Activated CD4-positive, CD25-positive, alpha-beta regulatory T cell (primary cell): ENCODE results near the gene BCAP29.
"Not testable (repeated sequence)": the region's sequence is repeated elsewhere in the genome, so short reads cannot be mapped to it uniquely, and the experiment has no call there.

Experiments used
- DNase-seq, 4 experiments: peaks; one replicate each; lab custom pipeline; 2025; lab: John Stamatoyannopoulos, UW

The BCAP29 gene

DNA sequence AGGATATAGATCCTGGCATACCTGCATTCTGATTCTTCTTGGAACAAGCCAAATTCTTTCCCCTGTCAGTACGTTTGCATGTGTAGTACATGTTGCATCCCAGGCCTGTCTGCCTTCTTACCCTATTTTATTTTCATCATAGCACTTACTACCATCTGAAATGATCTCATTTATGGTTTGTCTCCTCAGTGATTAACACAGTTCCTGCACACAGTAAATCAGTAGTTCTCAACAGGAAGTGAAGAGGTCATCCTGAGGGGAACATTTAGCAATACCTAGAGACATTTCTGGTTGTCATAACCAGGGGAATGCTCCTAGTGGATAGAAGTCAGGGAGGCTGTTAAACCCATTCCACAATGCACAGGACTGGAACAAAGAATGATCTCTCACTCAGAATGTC, 42.4 kb downstream of the BCAP29 start:
- DNase-seq, result no peak

DNA sequence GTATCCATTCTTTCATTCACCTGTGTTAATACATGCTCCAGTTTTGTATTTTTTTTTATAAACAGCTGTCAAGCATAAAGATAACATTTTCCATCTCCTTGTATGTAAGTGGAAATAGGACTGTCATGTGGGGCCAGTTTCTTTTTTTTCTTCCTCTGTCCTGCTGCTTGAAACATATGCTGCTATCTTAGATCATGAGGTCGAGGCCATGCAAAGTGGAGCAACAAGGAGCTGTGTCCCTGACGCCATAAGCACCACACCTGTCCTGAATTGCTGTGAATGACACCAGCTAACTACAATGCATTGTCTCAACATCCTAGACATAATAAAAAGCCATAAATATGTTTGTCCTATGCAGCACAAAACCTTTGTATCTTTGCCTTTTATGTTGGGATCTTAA, 42.8 kb downstream of the BCAP29 start:
- DNase-seq, result no peak

DNA sequence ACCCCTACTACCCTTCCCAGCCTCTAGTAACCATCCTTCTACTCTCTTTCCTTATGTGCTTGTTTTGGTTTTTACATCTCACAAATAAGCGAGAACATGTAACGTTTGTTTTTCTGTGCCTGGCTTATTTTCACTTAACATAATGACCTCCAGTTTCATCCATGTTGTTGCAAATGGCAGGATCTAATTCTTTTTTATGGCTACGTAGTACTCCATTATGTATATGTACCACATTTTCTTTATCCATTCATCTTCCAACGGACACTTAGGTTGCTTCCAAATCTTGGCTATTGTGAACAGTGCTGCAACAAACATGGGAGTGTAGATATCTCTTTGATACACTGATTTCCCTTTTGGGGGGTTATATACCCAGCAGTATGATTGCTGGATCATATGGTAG, 47.0 kb downstream of the BCAP29 start:
- no peak for DNase-seq

DNA sequence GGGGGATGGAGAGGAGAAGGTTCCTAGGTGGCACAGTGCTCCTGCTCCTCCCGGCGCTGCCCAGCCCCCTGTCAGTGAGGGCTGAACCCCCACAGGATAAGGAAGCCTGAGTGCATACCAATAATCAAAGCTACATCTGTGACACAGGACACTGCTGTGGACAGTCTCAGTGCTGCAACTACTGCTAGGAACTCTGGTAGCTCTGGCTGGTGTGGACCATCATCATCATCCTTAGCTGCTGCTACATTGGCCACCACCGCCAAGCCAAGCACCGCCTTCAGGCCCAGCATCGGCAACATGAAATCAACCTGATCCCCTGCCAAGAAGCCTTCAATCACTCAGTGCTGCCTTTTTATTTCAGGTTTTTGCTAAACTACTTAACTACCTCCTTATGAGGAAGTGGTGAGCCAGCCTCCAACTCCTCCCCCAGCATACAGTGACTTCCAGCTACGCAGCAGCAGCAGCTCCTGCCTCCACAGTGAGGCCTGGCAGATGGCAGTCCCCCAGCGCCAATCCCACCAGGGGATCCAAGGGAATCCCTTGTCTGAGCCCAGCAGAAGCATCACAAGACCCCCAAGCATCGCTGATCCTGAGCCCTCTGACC, 48.5 kb downstream of the BCAP29 start:
- DNase-seq, result no peak

GRCh38 chr7:107630342-107630741, 50.3 kb downstream of the BCAP29 start:
- DNase-seq, result no peak

GRCh38 chr7:107631588-107632491, 51.8 kb downstream of the BCAP29 start:
- no peak for DNase-seq

GRCh38 chr7:107632492-107632865, 52.4 kb downstream of the BCAP29 start:
- DNase-seq, result no peak

- DNase-seq, result no peak
Observed at GRCh38 chr7:107638594-107638993, 58.5 kb downstream of the BCAP29 start.

DNA sequence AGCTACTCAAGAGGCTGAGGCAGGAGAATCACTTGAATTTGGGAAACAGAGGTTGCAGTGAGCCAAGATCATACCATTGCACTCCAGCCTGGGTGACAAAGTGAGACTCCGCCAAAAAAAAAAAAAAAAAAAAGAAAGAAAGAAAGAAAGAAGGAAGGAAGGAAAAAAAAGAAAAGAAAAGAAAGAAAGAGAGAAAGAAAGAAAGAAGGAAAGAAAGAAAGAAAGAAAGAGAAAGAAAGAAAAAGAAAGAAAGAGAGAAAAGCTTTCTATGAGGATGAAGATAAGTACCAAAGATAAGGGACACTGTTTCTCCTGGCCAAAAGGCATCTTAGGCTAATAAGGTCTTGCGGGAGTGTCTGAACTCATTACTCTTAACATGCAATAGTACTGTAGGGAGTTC, 59.0 kb downstream of the BCAP29 start:
- DNase-seq, result not testable (repeated sequence)

DNA sequence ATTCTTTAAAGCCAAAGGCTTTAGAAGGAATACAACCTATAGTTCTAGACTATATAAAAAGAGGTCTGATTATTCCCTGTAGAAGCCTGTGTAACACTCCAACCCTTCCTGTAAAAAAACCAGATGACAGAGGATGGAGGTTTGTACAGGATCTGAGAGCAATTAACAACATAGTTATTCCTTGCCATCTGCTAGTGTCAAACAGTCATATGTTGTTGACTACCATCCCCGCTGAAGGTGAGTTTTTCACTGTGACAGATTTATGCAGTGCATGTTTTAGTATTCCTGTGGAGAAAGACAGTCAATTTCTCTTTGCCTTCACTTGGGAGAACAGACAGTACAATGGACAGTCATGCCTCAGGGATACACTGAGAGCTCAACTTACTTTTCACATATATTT, 61.6 kb downstream of the BCAP29 start:
- DNase-seq, result no peak

- DNase-seq, result no peak
Observed at GRCh38 chr7:107642501-107642900, 62.5 kb downstream of the BCAP29 start.

- DNase-seq, result no peak
Observed at GRCh38 chr7:107643407-107643806, 63.4 kb downstream of the BCAP29 start.

- DNase-seq, result no peak
Observed at GRCh38 chr7:107643938-107644308, 63.9 kb downstream of the BCAP29 start.

DNA sequence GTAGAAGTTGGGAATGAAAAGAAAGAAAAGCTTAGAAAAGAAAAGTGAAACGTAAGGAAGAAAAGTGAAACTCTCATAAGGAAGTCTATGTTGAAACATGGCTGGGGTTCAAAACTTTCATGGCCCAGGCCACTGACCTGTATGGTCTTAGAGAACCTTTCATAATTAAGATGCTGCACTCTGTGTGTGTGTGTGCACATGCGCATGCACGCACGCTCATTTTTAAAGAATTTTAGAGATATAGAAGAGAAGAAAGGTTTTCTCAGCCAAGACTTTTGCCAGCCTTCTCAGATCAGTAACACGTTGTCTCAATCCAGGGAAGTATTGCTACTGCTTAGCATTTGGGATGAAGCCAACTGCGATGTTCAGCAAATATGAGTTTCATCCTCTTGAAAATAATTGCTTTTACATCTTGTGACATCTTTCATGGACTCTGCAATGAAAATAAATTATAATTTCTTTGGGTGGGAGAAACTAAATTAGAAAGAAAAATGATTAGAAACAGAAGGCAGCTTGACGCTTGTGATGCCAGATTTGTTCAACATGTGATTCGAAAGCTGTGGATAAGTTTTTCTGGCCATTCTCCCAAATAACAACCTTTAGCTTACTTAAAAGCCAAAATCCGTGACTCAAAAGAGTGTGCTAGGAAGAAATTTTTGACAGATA, 64.4 kb downstream of the BCAP29 start:
- DNase-seq, result no peak

GRCh38 chr7:107652642-107653041, 72.6 kb downstream of the BCAP29 start:
- no peak for DNase-seq

DNA sequence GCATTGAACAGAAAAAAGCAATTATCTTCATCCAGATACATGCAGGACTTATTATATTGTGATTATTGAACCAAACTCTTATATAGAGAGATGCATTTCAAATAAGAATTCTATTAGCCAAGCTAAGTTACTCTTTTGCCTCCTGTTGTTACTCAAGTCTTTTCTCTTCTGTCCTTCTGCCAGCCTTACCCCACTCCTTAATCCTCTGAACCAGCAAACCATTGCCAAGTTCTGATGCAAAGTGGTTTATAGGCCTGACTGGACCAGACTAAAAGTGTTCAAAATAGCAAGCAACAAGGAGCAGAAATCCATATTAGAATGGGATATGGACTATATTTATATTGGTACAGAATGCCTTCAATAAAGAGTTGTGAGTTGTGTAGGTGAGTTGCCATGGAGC, 78.4 kb downstream of the BCAP29 start:
- DNase-seq, result no peak

DNA sequence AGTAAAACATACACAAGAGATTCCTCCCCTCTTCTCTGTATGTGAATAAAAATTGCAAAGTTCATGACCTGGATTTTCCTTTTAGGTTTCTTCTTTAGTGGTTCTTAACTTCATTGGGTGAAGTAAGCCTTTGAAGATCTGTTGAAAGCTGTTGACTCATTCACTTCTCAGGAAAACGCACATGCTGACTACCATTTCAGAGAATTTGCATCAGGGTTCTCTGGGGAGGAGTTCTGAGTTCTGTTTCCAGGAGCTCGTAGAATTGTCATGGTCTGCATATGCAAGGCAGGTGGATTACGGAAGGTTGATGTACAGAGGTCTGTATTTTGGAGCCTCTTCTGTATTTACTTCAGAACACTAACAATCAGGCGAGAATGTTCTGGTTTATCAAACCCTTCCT, 79.6 kb downstream of the BCAP29 start:
- DNase-seq, result peak in 2 of 4 experiments; percentile 3 to 6

GRCh38 chr7:107660381-107661080, 80.5 kb downstream of the BCAP29 start, which contains the start of gene SLC26A4:
Gene SLC26A4 (plus strand): TSS chr7:107660828. CDS start chr7:107661642, 814 bp downstream.
- peak in 2 of 4 experiments; percentile 10 to 22 for DNase-seq

DNA sequence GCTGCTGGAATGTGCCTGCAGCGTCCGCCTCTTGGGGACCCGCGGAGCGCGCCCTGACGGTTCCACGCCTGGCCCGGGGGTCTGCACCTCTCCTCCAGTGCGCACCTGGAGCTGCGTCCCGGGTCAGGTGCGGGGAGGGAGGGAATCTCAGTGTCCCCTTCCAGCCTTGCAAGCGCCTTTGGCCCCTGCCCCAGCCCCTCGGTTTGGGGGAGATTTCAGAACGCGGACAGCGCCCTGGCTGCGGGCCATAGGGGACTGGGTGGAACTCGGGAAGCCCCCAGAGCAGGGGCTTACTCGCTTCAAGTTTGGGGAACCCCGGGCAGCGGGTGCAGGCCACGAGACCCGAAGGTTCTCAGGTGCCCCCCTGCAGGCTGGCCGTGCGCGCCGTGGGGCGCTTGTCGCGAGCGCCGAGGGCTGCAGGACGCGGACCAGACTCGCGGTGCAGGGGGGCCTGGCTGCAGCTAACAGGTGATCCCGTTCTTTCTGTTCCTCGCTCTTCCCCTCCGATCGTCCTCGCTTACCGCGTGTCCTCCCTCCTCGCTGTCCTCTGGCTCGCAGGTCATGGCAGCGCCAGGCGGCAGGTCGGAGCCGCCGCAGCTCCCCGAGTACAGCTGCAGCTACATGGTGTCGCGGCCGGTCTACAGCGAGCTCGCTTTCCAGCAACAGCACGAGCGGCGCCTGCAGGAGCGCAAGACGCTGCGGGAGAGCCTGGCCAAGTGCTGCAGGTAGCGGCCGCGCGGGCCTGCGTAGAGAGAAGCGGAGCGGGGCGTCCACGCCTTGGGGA, 81.2 kb downstream of the BCAP29 start:
- DNase-seq, result peak; percentile 3 to 14 (median 6)

- DNase-seq, result no peak
Observed at GRCh38 chr7:107661865-107662379, 81.9 kb downstream of the BCAP29 start.

- no peak for DNase-seq
Observed at GRCh38 chr7:107663196-107663595, 83.2 kb downstream of the BCAP29 start.
